ENCODE results near the gene HKDC1.

Gene HKDC1

GRCh38 chr10:69215405-69216171 lies 4.5 kb upstream of the HKDC1 start:
- no peak for DNase-seq (ENCODE audit: low read depth in 2 of 2)

GRCh38 chr10:69216577-69217118 lies 3.5 kb upstream of the HKDC1 start:
- DNase-seq (ENCODE audit: low read depth in 2 of 2): no peak

- DNase-seq (ENCODE audit: low read depth in 2 of 2): no peak
Measured at GRCh38 chr10:69217119-69217754, 2.9 kb upstream of the HKDC1 start.

- DNase-seq (ENCODE audit: low read depth in 2 of 2): no peak
Measured at GRCh38 chr10:69218831-69219230, 1.3 kb upstream of the HKDC1 start.

- DNase-seq (ENCODE audit: low read depth in 2 of 2): no peak
Measured at GRCh38 chr10:69220507-69220906, 375 bp downstream of the HKDC1 start.

- DNase-seq (ENCODE audit: low read depth in 2 of 2): peak; percentile 49 to 68
Measured at GRCh38 chr10:69222157-69223027, 2.3 kb downstream of the HKDC1 start.

- no peak for DNase-seq (ENCODE audit: low read depth in 2 of 2)
Measured at GRCh38 chr10:69223028-69223342, 2.9 kb downstream of the HKDC1 start.

GRCh38 chr10:69224862-69225657 lies 4.9 kb downstream of the HKDC1 start:
- DNase-seq (ENCODE audit: low read depth in 2 of 2): no peak

- DNase-seq (ENCODE audit: low read depth in 2 of 2): no peak
Measured at GRCh38 chr10:69225681-69226080, 5.5 kb downstream of the HKDC1 start.

- DNase-seq (ENCODE audit: low read depth in 2 of 2): no peak
Measured at GRCh38 chr10:69226919-69227450, 6.9 kb downstream of the HKDC1 start.

GRCh38 chr10:69228151-69228550 lies 8.0 kb downstream of the HKDC1 start:
- DNase-seq (ENCODE audit: low read depth in 2 of 2): no peak

GRCh38 chr10:69229616-69229916 lies 9.4 kb downstream of the HKDC1 start:
- no peak for DNase-seq (ENCODE audit: low read depth in 2 of 2)

GRCh38 chr10:69230128-69230527 lies 10.0 kb downstream of the HKDC1 start:
- no peak for DNase-seq (ENCODE audit: low read depth in 2 of 2)

- no peak for DNase-seq (ENCODE audit: low read depth in 2 of 2)
Measured at GRCh38 chr10:69232252-69232651, 12.1 kb downstream of the HKDC1 start.

- DNase-seq (ENCODE audit: low read depth in 2 of 2): no peak
Measured at GRCh38 chr10:69232736-69233480, 12.8 kb downstream of the HKDC1 start.

- DNase-seq (ENCODE audit: low read depth in 2 of 2): no peak
Measured at GRCh38 chr10:69234447-69234846, 14.3 kb downstream of the HKDC1 start.

GRCh38 chr10:69237528-69238159 lies 17.5 kb downstream of the HKDC1 start:
- peak; percentile 79 to 91 for DNase-seq (ENCODE audit: low read depth in 2 of 2)

- DNase-seq (ENCODE audit: low read depth in 2 of 2): no peak
Measured at GRCh38 chr10:69239136-69239535, 19.0 kb downstream of the HKDC1 start.

GRCh38 chr10:69239816-69240434 lies 19.8 kb downstream of the HKDC1 start:
- DNase-seq (ENCODE audit: low read depth in 2 of 2): no peak

- no peak for DNase-seq (ENCODE audit: low read depth in 2 of 2)
Measured at GRCh38 chr10:69240455-69240854, 20.3 kb downstream of the HKDC1 start.

Measured in stimulated activated CD4-positive, alpha-beta T cell treated with anti-CD3 and anti-CD28 coated beads, Interleukin-4, amount 100 ng/mL, for 48 hours (primary cell).